ENCODE results near the gene BCAN. TPM values are rescaled to one million over a fixed set of nuclear protein-coding genes. Genes with fewer than 3 reads are reported as not detected.
A peak's percentile ranks its signal among the peaks of the same experiment; 100 is the strongest.
"Not testable (repeated sequence)": the region's sequence is repeated elsewhere in the genome, so short reads cannot be mapped to it uniquely, and the experiment has no call there.

BCAN gene, protein sequence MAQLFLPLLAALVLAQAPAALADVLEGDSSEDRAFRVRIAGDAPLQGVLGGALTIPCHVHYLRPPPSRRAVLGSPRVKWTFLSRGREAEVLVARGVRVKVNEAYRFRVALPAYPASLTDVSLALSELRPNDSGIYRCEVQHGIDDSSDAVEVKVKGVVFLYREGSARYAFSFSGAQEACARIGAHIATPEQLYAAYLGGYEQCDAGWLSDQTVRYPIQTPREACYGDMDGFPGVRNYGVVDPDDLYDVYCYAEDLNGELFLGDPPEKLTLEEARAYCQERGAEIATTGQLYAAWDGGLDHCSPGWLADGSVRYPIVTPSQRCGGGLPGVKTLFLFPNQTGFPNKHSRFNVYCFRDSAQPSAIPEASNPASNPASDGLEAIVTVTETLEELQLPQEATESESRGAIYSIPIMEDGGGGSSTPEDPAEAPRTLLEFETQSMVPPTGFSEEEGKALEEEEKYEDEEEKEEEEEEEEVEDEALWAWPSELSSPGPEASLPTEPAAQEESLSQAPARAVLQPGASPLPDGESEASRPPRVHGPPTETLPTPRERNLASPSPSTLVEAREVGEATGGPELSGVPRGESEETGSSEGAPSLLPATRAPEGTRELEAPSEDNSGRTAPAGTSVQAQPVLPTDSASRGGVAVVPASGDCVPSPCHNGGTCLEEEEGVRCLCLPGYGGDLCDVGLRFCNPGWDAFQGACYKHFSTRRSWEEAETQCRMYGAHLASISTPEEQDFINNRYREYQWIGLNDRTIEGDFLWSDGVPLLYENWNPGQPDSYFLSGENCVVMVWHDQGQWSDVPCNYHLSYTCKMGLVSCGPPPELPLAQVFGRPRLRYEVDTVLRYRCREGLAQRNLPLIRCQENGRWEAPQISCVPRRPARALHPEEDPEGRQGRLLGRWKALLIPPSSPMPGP
- 2.1 TPM for total RNA-seq

DNA sequence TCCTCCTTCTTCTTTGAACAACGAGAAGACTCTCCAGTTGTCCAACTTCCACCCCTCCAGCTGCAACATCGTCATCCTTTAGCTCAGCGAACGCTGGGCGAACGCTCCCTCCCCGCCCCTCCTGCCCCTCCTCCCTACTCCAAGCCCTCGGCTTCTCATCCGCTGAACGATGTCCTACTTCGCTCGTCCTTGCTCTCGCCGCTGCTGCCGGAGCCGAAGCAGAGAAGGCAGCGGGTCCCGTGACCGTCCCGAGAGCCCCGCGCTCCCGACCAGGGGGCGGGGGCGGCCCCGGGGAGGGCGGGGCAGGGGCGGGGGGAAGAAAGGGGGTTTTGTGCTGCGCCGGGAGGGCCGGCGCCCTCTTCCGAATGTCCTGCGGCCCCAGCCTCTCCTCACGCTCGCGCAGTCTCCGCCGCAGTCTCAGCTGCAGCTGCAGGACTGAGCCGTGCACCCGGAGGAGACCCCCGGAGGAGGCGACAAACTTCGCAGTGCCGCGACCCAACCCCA, at the start of gene BCAN:
Gene BCAN (plus strand): TSS at position 357 of the 504 bp plus-strand sequence. CDS start 3,938 bp downstream, outside the sequence.
- peak; percentile 24 for DNase-seq

DNA sequence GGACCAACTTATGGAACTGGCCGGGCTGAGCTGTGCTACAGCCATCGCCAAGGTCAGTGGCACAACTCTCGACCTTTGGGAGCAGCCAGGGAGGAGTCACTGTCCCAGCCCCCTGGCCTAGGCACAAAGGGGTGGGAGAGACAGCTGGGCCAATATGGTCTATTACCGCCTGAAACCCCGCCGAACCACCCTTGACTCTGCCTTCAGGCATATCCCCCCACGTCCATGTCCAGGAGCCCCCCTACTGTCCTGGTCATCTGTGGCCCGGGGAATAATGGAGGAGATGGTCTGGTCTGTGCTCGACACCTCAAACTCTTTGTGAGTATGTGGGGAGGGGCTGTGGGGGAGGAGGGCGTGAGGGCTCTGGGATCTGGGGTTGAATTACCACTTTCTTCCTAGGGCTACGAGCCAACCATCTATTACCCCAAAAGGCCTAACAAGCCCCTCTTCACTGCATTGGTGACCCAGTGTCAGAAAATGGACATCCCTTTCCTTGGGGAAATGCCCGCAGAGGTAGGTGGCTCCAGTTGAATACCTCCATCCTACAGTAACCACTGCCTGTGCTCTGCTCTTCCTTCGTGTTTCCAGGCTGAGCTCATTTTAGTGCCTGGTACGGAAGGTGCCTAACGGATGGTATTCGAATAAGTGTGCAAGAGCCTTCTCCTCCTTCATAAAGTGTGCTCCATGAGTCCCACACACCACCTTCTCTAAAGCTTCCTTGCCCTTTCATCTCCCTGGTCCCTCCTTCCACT, 49.6 kb upstream of the BCAN start:
- no peak for DNase-seq

DNA sequence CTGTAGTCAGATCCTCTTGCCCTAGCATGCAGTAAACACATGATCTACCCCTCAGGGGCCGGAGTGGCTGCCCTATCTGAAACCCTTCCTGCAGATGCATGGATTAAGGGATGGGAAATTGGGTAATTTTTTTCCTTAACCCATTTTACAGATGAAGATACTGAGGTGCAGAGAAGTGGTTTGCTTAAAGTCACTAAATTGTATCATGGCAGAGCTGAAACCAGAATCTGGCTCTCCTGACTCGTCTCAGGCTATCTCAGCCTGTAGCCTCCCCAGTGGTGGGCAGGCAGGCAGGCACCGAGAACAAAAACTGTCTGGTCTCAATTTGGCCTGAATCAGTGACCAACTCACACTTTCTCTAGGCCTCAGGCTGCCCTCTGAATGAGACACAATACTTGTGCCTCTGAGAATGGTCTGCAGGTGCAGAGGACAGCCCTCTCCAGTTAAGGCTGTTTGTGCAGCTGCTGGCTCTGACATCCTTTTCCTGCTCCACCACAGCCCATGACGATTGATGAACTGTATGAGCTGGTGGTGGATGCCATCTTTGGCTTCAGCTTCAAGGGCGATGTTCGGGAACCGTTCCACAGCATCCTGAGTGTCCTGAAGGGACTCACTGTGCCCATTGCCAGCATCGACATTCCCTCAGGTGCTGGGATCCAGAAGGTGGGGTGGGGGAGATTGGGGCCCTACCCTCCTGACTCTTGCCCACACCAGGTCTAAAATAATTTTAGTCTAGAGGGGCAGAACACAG, 48.8 kb upstream of the BCAN start:
- DNase-seq: no peak

DNA sequence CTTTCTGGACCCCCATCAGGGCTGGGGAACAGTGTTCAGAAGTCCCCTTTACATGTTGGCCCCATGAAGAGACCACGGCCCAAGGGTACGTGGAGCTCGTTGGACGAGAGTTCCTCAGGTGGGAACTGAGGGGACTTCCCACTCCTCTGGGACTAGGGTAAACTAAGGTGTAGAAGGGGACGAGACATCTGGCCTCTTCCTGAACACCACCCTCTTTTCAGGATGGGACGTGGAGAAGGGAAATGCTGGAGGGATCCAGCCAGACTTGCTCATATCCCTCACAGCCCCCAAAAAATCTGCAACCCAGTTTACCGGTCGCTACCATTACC, 48.3 kb upstream of the BCAN start:
- no peak for DNase-seq

DNA sequence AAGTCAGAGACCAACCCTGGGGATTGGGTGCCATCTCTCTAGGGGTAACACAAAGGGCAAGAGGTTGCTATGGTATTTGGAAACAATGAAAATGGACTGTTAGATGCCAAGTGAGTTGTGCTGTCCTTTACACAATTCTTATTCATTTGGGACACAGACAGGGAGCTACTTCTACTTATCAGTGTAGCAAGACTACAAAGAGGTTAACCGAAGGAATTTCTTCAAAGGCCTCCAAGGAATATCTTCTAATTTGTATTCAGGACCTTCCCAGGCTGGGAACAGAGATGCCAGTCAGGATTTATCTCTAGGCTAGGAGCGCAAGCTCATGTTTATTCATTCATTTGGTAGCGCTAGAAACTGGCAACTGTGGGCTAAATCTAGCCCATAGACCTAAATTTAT, 47.7 kb upstream of the BCAN start:
- DNase-seq: no peak

DNA sequence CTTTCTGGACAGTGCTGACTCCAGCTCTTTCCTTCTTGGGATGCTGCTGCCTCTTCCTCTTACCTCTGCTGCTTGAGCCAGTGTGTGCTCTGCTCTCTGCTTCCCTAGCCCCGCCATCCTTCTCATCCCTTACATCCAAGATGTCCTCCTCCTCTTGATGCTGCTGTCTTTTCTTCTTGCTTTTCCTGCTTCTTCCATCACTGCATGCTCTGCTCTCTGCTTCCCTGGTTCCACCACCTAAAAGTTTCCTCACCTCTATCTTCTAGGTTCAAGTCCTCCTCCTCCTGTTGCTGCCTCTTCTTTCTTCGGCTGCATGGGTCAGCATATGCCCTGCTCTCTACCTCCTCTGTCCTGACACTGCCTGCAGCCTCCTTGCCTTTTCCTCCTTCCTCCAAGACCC, 46.9 kb upstream of the BCAN start:
- DNase-seq: no peak

DNA sequence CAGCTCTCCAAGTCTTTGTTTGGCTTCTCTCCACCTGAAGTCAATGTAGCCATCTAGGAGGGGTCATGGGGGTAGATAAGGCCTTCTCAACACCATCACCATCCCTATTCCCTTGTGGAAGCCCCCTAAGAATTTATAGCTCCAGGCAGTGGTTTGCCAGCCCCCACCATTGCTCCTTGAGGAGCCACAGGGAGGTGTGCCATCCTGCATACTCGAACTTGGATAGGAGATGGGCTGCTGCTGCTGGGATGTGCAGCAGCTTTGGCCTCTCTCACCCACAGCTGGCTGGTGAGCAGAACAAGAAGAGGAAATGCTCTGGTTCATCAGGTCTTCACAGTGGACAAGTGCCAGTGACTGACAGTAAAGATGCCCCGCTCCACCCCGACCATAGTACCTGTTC, 45.5 kb upstream of the BCAN start:
- DNase-seq: no peak

DNA sequence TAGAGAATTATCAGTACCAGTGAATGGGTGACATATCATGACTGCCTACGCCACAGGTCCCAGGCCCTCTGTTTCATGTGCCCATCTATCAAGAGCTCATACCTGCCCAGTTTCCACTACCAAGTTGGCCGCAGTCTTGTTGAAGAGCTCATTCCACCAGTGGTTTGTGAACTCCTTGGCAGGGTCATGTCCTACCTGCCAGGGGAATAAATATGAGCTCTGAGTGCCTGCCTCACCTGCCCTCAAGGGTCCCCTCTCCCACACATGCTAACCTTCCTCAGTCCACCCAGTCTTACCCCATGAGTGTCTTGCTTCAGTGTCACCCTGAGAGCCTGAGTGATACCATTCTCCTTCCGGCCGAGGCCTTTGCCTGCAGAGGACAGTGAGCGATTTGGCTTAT, 43.8 kb upstream of the BCAN start:
- no peak for DNase-seq

DNA sequence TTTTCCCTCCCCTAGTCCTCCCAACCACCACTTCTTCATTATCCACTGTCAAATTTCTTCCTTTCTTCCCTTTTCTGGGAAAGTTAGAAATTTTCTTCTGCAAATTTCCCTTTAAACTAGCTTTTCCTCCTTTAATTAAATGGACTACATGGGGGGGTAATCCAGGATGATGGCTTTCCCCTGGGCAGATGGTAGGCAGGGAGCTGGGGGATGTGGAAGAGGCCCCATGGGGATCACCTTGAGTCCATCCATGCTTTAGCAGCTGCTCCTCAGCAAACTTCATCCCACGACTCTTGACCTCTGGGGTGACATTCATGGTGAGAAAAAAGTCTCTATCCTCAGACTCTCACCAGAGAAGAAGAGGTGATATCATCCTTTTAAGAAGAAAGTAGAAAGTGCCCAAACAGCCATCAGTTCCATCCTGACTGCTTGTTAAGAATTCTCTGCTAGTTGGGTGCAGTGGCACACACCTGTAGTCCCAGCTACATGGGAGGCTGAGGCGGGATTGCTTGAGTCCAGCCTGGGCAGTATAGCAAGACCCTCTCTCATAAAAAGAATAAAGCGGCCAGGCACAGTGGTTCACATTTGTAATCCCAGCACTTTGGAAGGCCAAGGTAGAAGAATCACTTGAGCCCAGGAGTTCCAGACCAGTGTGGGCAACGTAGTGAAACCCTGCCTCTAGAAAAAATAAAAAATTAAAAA, 43.0 kb upstream of the BCAN start:
- DNase-seq: no peak

DNA sequence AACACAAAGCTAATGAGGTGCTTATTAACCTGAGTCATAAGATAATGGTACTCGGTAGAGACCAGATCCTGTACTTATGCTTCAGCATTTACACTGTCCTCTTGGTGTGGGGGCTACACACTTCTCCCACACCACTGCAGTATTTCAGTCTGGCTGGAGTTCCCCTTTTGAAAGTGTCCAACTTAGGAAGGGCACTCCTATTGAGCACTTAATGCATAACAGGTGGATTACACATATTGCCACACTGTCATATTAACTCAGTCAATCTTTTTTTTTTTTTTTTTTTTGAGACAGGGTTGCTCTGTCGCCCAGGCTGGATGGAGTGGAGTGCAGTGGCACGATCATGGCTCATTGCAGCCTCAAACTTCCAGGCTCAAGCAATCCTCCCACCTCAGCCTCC, 42.1 kb upstream of the BCAN start:
- DNase-seq: no peak

DNA sequence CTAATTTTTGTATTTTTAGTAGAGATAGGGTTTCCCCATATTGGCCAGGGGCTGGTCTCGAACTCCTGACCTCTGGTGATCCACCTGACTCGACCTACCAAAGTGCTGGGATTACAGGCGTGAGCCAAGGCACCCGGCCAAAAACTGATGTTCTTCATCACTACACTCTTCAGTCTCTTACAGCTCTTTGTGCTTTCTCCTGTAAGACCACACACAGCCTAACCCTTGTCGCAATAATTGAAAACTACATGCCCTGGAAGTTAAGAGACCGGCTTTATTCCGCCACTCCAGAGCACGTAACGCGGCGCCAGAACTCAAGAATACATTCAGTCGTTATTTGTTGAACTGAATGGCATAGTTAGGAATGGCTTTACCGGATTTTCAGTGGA, 41.2 kb upstream of the BCAN start:
- DNase-seq: no peak

DNA sequence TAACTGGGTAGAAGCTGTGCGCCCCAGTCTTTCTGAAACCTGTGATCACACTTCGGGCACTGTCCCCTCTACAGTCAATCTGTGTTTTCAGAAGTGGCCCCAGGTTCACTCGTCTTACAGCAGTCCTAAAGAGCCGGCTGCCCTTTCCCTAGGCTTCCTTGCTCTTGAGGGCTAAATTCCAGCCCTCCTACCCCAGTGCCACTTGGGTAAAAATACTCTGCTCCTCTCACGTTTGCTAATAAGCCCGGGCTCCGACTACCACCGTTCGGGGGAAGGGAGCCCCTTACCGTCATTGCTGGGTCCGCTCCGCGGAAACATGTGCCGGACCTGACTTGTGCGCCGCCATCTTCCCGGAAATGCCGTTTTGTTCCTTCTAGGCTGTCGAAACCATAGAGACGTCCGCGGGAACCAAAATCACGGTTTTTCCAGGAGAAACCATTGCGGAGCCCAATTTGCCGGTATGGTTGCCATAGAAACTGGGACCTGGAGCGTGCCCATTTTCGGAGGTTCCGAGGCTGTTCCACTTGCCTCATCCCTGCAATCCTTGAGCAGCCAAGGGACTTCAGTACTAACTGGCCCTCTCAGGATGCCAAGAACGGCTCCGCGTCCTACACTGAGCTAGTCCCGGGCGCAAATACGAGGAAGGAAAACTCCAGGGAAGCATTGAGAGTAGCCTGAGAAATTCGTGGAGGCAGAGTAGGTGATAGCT, 40.6 kb upstream of the BCAN start, which contains the start of gene GPATCH4:
Gene GPATCH4 (minus strand): TSS at position 358 of the 709 bp plus-strand sequence.
- peak; percentile 75 for DNase-seq

DNA sequence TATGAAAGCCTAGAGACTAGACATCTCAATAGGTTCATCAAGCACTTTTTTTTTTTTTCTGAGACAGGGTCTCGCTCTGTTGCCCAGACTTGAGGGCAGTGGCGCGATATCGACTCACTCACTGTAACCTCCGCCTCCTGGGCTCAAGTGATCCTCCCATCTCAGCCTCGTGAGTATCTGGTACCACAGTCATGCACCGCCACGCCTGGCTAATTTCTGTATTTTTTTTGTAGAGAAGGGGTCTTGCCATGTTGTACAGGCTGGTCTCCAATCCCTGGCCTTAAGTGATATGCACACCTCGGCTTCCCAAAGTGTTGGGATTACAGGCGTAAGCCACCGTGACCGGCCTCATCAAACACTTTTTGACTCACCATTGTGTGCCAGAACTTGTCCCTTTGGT, 40.0 kb upstream of the BCAN start:
- DNase-seq: no peak

DNA sequence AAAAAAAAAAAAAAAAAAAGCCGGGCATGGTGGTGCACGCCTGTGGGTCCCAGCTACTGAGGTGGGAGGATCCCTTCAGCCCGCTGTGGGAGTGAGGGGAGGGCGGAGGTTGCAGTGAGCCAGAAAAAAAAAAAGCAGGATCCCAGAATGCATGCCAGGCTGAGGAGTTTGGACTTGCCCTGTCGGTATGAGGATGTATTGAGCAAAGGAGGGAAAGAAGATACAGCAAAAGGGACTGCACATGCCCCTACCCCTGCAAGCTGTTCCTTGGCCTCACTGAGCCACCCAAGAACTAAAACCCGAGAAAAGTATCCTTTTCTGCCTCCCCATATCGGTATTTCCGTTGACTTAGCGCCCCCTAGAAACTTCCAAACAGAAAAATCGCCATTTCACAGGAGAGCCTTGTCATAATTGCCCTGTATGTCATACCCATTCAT, 39.3 kb upstream of the BCAN start:
- DNase-seq: no peak

DNA sequence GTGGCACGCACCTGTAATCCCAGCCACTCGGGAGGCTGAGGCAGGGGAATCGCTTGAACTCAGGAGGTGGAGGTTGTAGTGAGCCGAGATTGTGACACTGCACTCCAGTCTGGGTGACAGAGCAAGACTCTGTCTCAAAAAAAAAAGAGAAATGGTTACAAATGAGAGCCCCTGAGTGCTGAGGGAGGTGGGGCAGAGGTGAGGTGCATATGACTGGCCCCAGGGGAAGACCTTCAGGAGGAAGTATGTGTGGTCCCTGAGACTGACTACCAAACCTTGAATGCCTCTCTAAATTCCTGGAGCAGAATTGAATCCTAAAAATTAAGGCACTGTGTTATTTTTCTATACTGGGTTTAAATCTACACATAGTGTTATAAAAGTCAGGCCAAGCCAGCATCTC, 34.6 kb upstream of the BCAN start:
- DNase-seq: not testable (repeated sequence)

DNA sequence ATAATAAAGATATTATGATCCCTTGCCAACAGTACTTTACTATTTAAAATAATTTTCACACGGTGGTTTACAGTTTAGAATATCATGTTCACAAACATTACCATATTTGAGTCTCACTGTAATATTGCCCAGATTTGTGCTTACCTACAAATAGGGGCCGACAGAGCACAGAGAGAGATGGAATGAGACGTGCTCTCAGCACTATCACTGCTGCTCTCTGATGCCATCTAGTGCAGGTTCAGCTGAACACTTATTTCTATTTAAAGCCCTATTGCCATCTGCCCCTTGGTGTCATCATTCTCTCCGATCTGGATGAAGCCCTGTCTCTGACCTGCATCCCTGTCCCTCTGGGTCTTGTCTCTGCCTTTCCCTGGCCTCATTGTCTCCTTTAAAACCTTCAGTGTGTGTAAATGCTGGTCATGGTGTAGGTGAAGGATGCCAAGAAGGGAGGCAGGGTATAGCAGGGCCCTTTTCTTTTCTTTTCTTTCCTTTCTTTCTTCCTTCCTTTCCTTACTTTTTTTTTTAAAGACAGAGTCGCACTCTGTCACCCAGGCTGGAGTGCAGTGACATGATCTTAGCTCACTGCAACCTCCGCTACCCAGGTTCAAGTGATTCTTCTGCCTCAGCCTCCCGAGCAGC, 33.8 kb upstream of the BCAN start:
- peak; percentile 30 for DNase-seq

DNA sequence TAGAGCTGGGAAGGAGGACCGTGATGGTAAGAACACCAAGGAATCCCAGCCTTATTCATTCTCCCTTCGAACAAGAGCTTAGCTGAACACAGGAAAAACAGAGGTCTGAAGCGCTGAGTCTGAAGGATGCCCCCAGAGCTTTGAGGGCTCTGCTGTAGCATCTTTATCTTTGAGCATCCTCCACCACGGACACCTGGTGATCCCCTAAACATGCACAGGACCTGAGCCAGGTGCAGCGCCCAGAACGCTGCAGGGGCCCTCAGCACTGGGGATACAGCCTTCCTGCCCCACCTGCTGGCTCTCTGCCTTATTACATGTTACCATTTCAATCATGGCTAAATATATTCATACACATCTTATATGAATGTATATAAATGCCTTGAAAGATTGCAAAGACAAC, 32.9 kb upstream of the BCAN start:
- DNase-seq: no peak

DNA sequence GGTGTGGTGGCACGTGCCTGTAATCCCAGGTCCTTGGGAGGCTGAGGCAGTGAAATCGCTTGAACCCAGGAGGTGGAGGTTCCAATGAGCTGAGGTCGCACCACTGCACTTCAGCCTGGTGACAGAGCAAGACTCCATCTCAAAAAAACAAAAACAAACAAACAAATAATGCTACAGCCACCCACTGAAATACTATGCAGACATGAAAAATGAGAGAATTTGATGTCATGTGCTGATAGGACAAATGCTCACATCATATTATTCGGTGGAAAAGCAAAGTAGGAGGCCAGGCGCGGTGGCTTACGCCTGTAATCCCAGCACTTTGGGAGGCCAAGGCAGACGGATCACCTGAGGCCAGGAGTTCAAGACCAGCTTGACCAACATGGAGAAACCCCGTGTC, 31.8 kb upstream of the BCAN start:
- not testable (repeated sequence) for DNase-seq

DNA sequence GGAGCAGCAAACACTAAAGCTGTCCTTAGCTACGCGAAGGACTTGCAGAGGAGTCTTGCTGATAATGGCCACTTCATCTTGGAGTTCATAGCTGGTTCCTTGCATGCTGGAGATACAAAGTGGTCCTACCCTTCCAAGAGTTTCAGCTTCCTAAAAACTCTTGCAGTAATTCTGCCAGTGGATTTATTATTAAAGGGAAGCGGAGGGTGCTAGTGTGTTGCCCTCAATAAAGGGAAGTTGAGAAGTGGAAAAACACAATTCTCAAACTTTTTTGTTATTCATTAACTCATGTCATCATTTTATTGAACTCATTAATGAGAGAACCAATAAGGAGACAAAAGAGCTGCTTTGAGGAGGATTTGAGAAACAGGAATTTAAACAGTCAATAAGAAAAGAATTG, 29.3 kb upstream of the BCAN start:
- no peak for DNase-seq

DNA sequence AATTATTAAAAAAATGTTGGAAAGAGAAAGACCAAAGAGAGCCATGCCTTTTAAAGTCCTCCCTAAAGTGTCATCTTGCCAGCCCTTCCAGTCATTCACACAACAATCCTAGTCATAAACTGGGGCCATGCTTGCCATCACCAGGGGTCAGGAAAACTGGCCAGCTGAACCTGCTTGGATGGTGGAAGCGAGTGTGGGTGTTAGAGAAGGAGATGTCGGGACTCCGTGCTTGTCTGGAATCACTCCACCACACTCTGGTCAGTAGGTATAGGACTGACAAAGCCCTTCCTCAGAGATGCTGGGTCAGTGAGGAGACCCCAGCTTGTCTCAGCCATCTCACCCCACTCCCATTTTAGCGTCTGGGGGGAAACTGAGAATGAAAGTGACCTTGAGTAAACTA, 26.0 kb upstream of the BCAN start:
- no peak for DNase-seq

All from skin of body (tissue), 2 donors.